ENCODE measurements around the gene SELENOF.

- TF ChIP-seq POLR2A (IDR thresholded peaks at IDR 0.05; ENCODE audit: low read depth, low read length) = no peak
- no peak for TF ChIP-seq RFX5 (IDR thresholded peaks at IDR 0.05; ENCODE audit: low read depth, low read length)
- TF ChIP-seq CTCF (conservative IDR thresholded peaks at IDR 0.05; ENCODE audit: low read depth, low read length) = no peak
- TF ChIP-seq MAZ (IDR thresholded peaks at IDR 0.05; ENCODE audit: borderline replicate concordance, low read depth, low read length) = no peak
- TF ChIP-seq MXI1 (IDR thresholded peaks at IDR 0.05; ENCODE audit: borderline replicate concordance, low read depth, low read length) = no peak
- no peak for TF ChIP-seq FOS (IDR thresholded peaks at IDR 0.05; ENCODE audit: low read depth, low read length)
- TF ChIP-seq CHD1 (IDR thresholded peaks at IDR 0.05; ENCODE audit: low read depth, low read length) = no peak
- TF ChIP-seq BHLHE40 (IDR thresholded peaks at IDR 0.05; ENCODE audit: low read depth, low read length) = no peak
- no peak for TF ChIP-seq SMC3 (IDR thresholded peaks at IDR 0.05; ENCODE audit: low read depth, low read length)
- TF ChIP-seq CEBPB (IDR thresholded peaks at IDR 0.05; ENCODE audit: low read depth, low read length) = no peak
- TF ChIP-seq USF2 (IDR thresholded peaks at IDR 0.05; ENCODE audit: low read depth, low read length) = no peak
- no peak for TF ChIP-seq RAD21 (IDR thresholded peaks at IDR 0.05; ENCODE audit: low read length)
- no peak for TF ChIP-seq MAFK (IDR thresholded peaks at IDR 0.05; ENCODE audit: low read depth, low read length)
These were observed 61.0 kb downstream of the SELENOF start for GRCh38 chr1:86852782-86853408.

Measured in IMR-90 (cell line).